Glomerular endothelial cell (primary cell): ENCODE results near the gene TRIM16. TPM values are rescaled to one million over a fixed set of nuclear protein-coding genes. Genes with fewer than 3 reads are reported as not detected.
"Not testable (repeated sequence)": the region's sequence is repeated elsewhere in the genome, so short reads cannot be mapped to it uniquely, and the experiment has no call there.

Experiments used
- DNase-seq: peaks from one replicate; pipeline ENCODE4 v3.0.0-alpha.2; 2011; ENCODE audit warnings: low read depth, low spot score; ENCODE audit errors: extremely low read depth
- total RNA-seq: library from RNA; depleted of rRNA; stranded (reverse); fragments of >200 nt; gene quantifications from 2 replicates; pipeline ENCODE4 v1.2.3, GENCODE V29; 2015

Gene TRIM16
- total RNA-seq, 1 donor from 2014 or later: 76.9 TPM

- no peak for DNase-seq
These were observed 24.9 kb downstream of the TRIM16 start for GRCh38 chr17:15659236-15659635.

- no peak for DNase-seq
These were observed 25.8 kb downstream of the TRIM16 start for GRCh38 chr17:15658296-15658695.

GRCh38 chr17:15657868-15658267 is 26.2 kb downstream of the TRIM16 start:
- DNase-seq: no peak

- no peak for DNase-seq
These were observed 29.1 kb downstream of the TRIM16 start for GRCh38 chr17:15654886-15655561.

GRCh38 chr17:15654401-15654800 is 29.7 kb downstream of the TRIM16 start:
- not testable (repeated sequence) for DNase-seq

- DNase-seq: no peak
These were observed 31.2 kb downstream of the TRIM16 start for GRCh38 chr17:15652960-15653359.

- DNase-seq: peak; percentile 83
These were observed 32.5 kb downstream of the TRIM16 start for GRCh38 chr17:15651583-15652110.

- no peak for DNase-seq
These were observed 33.1 kb downstream of the TRIM16 start for GRCh38 chr17:15650741-15651582.

GRCh38 chr17:15649861-15650421 is 34.2 kb downstream of the TRIM16 start:
- DNase-seq: no peak

GRCh38 chr17:15648386-15648785 is 35.7 kb downstream of the TRIM16 start:
- no peak for DNase-seq

GRCh38 chr17:15645942-15646312 is 38.2 kb downstream of the TRIM16 start:
- not testable (repeated sequence) for DNase-seq

- DNase-seq: not testable (repeated sequence)
These were observed 38.8 kb downstream of the TRIM16 start for GRCh38 chr17:15645099-15645941.

GRCh38 chr17:15642505-15643251 is 41.4 kb downstream of the TRIM16 start:
- not testable (repeated sequence) for DNase-seq

GRCh38 chr17:15642014-15642413 is 42.1 kb downstream of the TRIM16 start:
- DNase-seq: not testable (repeated sequence)

GRCh38 chr17:15630930-15631453 is 53.1 kb downstream of the TRIM16 start:
- DNase-seq: not testable (repeated sequence)

- not testable (repeated sequence) for DNase-seq
These were observed 54.1 kb downstream of the TRIM16 start for GRCh38 chr17:15629991-15630390.

GRCh38 chr17:15623661-15624209 is 60.4 kb downstream of the TRIM16 start:
- not testable (repeated sequence) for DNase-seq

- not testable (repeated sequence) for DNase-seq
These were observed 60.9 kb downstream of the TRIM16 start for GRCh38 chr17:15623255-15623654.

- DNase-seq: not testable (repeated sequence)
These were observed 62.0 kb downstream of the TRIM16 start for GRCh38 chr17:15622124-15622523.
